22Rv1 (cell line): ENCODE data around the gene SLC24A4.
A peak's percentile ranks its signal among the peaks of the same experiment; 100 is the strongest.

Experiments
- H3K27ac ChIP-seq: fragments of 450-650 bp; 2 replicates; pipeline ENCODE4 v1.5.1; 2017
- CTCF ChIP-seq: fragments of 450-650 bp; IDR thresholded peaks from 2 replicates; pipeline ENCODE4 v1.5.1; 2017; ENCODE audit warnings: mild to moderate bottlenecking
- ZFX ChIP-seq: fragments of 450-650 bp; IDR thresholded peaks from 2 replicates; pipeline ENCODE4 v1.6.1; 2017; ENCODE audit warnings: antibody characterized with exemption, borderline replicate concordance

Gene SLC24A4

GRCh38 chr14:92368001-92368400 lies 45.0 kb downstream of the SLC24A4 start:
- TF ChIP-seq ZFX (no peak), CTCF (no peak)
- H3K27ac ChIP-seq, result no peak overlapping the region

GRCh38 chr14:92369097-92369496 lies 46.1 kb downstream of the SLC24A4 start:
- TF ChIP-seq CTCF (no peak), ZFX (no peak)
- H3K27ac ChIP-seq, result no peak overlapping the region

- no peak overlapping the region for H3K27ac ChIP-seq
- TF ChIP-seq ZFX (no peak), CTCF (no peak)
Measured at GRCh38 chr14:92372230-92372629, 49.3 kb downstream of the SLC24A4 start.

GRCh38 chr14:92373336-92373735 lies 50.4 kb downstream of the SLC24A4 start:
- no peak overlapping the region for H3K27ac ChIP-seq
- no peak for TF ChIP-seq ZFX
- no peak for TF ChIP-seq CTCF

GRCh38 chr14:92380131-92380530 lies 57.2 kb downstream of the SLC24A4 start:
- H3K27ac ChIP-seq, result no peak overlapping the region

GRCh38 chr14:92380582-92380981 lies 57.6 kb downstream of the SLC24A4 start:
- TF ChIP-seq CTCF, result no peak
- TF ChIP-seq ZFX, result no peak
- H3K27ac ChIP-seq, result no peak overlapping the region

More at GRCh38 chr14:92380131-92380530, 57.2 kb downstream of the SLC24A4 start:
- TF ChIP-seq CTCF, result no peak
- TF ChIP-seq ZFX, result no peak

- no peak overlapping the region for H3K27ac ChIP-seq
- TF ChIP-seq CTCF (peak; percentile 46), ZFX (no peak)
Measured at GRCh38 chr14:92382677-92383076, 59.7 kb downstream of the SLC24A4 start.
